HG03135 (cell line): ENCODE results near the gene MALAT1.
A peak's percentile ranks its signal among the peaks of the same experiment; 100 is the strongest.
"Not testable (repeated sequence)": the region's sequence is repeated elsewhere in the genome, so short reads cannot be mapped to it uniquely, and the experiment has no call there.

Experiments used
- ATAC-seq: cut with Tn5 transposase; IDR thresholded peaks from one replicate; pipeline ENCODE4 v1.9.1; 2021; ENCODE audit warnings: mild to moderate bottlenecking, moderate library complexity; ENCODE audit not compliant: unreplicated experiment

MALAT1 gene

GRCh38 chr11:65516135-65516968 is 17.5 kb downstream of the MALAT1 start:
- no peak for ATAC-seq

DNA sequence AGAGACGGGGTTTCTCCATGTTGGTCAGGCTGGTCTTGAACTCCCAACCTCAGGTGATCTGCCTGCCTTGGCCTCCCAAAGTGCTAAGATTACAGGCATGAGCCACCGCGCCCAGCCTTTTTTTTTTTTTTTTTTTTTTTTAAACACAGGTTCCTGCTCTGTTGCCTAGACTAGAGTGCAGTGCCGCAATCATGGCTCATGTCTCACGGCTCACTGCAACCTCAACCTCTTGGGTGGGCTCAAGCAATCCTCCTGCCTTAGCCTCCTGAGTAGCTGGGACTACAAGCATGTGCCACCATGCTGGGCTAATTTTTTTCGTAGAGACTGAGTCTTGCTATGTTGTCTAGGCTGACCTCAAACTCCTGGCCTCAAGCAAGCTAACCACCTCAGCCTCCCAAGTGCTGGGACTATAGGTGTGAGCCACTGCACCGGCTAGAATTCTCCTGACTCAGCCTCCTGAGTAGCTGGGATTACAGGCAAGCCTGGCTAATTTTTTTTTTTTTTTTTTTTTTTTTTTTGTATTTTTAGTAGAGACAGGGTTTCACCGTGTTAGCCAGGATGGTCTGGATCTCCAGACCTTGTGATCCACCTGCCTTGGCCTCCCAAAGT is 20.2 kb downstream of the MALAT1 start:
- ATAC-seq: not testable (repeated sequence)

DNA sequence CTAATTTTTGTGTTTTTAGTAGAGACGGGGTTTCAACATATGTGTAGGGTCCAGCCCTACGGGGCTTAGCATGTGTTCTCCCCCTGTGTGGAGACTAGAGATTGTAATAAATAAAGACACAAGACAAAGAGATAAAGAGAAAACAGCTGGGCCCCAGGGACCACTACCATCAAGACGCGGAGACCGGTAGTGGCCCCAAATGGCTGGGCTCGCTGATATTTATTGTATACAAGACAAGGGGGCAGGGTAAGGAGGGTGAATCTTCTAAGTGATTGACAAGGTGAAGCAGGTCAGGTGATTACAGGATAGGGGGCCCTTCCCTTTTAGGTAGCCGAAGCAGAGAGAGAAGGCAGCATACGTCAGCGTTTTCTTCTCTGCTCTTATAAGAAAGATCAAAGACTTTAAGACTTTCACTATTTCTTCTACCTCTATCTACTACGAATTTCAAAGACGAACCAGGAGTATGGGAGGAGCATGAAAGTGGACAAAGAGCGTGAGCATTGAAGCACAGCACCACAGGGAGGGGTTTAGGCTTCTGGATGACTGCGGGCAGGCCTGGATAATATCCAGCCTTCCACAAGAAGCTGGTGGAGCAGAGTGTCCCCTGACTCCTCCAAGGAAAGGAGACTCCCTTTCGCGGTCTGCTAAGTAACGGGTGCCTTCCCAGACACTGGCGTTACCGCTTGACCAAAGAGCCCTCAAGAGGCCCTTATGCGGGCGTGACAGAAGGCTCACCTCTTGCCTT is 23.1 kb downstream of the MALAT1 start:
- not testable (repeated sequence) for ATAC-seq

- not testable (repeated sequence) for ATAC-seq
These were observed 24.1 kb downstream of the MALAT1 start for GRCh38 chr11:65522718-65523630.

DNA sequence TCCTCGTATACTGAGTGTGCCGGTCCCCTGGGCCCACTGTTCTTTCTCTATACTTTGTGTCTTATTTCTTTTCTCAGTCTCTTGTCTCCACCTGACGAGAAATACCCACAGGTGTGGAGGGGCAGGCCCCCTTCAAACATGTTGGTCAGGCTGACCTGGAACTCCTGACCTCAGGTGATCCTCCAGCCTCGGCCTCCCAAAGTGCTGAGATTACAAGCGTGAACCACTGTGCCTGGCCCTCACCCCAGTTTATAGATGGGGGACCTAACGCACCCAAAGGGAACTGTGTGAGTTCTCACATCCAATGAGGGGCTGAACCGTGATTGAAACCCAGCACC is 24.8 kb downstream of the MALAT1 start:
- not testable (repeated sequence) for ATAC-seq

DNA sequence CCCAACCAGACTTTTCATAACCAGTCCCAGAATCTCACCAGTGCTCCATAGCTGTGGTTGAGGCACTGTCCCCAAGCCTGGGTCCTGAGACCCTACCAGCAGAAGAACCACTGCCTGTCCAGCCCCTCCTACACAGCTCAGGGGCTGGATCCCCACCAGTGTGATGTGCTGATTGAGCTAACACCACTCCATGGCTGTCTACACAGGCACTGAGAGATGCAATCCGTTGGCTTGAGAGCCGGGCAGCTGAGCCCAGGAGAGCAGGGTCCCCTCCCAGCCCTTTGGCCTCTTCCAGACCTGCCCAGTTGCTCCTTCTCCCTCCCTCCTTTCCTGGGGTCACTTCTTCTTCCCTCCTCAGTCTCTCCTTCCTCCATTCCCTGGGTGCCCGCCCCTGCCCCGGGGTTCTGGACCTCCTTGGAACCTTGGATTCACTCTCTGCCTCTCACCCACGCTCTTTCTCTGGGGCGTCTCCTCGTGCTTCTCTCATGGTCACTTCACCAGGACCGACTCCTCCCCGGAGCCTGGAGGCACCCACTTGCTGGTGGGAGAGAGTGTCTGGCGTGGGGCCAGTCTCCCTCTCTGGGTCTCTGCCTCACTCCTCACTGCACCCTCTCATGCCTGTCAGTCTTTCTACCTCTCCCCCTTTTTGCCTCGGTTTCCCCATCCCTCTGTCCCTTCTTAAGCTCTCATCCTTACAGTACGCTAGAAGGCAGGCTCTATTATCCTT is 25.3 kb downstream of the MALAT1 start:
- ATAC-seq: no peak

GRCh38 chr11:65524741-65525545 is 26.1 kb downstream of the MALAT1 start, which contains the start of gene SCYL1:
TSS of gene SCYL1 (plus strand) at chr11:65525083. CDS start at chr11:65525154, 71 bp downstream.
- peak; percentile 63 for ATAC-seq

- ATAC-seq: no peak
These were observed 27.0 kb downstream of the MALAT1 start for GRCh38 chr11:65525546-65526480.

GRCh38 chr11:65526744-65527143 is 27.9 kb downstream of the MALAT1 start:
- no peak for ATAC-seq

DNA sequence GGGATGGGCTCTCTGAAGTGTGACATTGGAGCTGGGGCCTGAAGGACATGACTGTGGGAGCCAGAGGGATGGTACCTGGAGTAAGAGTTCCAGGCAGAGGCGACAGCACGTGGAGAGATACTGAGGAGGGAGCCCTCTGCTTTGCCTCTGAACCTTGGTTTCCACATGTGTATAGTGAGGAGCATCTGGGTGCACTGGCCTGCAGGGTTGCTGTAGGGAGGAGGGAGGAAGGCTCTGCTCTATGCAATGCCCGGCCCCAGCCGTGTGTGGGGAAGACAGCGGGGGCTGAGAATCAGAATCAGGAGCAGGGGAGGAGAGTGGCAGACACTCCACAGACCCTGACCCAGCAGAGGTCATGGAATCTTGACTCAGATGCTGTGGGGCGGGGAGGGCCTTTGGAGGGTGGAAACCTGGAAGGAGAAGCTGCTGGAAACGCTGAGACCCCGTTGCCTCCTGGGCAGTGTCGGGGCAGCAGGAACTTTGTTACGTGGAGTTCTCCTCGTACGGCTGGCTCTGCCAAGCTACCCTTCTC is 30.0 kb downstream of the MALAT1 start:
- ATAC-seq: no peak

DNA sequence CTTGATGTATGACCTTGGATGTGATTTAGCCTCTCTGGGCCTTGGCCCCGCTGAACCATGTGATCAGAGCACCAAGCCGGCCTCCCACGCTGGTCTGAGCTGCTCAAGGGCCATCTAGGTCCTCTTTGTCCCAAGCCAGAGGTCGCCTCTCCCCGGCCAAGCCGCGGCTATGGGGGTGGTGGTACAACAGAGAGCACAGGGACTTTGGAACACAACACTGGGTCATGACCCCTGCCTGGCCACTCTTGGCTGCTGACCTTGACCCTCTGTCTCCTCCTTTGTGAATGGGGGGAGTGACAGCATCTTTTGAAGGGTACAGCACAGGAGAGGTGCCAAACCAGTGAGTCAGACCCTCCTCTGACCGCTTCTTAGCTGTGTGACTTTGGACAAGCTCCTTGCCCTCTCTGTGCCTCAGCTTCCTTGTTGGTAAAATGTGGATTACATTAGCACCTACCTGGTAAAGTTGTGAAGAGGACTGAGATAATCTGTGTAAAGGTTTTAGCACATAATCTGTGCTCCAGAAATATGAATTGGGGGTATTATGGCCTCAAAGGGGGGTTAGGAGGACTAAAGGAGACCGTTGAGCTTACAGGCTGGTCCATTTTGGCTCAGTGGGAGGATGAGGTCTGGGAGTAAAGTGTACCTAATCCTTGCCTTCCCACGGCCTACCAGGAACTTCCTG is 30.8 kb downstream of the MALAT1 start:
- ATAC-seq: no peak

DNA sequence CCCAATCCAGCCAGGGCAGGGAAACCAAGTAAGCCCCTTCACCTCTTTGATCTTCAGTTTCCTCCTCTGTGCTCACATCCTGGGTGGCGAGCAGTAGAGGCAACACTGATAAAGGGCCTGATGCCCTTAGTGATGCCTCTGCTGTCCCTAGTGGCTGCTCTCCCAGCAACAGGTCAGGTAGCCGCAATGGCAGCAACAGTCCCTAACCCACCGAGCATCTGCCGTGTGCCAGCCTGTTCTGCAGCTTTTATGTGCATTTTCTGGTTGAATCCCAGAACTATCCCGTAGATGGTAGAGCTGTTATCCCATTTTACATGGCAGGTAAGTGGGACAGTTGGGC is 31.3 kb downstream of the MALAT1 start:
- ATAC-seq: no peak

- no peak for ATAC-seq
These were observed 33.7 kb downstream of the MALAT1 start for GRCh38 chr11:65532388-65533064.

GRCh38 chr11:65535102-65535501 is 36.3 kb downstream of the MALAT1 start:
- no peak for ATAC-seq

- no peak for ATAC-seq
These were observed 37.8 kb downstream of the MALAT1 start for GRCh38 chr11:65536412-65537295.

DNA sequence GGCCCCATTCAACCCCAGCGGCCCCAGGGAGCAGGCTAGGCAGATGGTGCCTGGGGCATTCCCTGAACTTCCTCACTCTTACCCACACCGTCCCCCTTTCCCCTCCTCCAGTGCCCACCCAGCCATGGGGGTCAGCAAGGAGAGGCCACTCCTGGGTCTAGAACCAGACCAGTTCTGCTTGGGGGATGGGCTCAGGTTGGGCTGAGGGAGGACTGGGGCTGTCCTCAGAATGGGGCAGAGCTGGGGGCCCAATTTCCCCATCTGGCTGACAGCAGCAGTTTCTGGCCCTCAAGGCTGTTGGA is 38.4 kb downstream of the MALAT1 start:
- no peak for ATAC-seq
